Large intestine (tissue), 12 donors: Measurements from ENCODE around the gene SHOX. TPM values are rescaled to one million over a fixed set of nuclear protein-coding genes. Genes with fewer than 3 reads are reported as not detected.
"Not testable (repeated sequence)": the region's sequence is repeated elsewhere in the genome, so short reads cannot be mapped to it uniquely, and the experiment has no call there.

Experiments
- DNase-seq, 2 donors: peaks; one replicate each; pipeline versions ENCODE4 v3.0.0 to v3.0.0-alpha.2; 2013
- H3K27ac ChIP-seq: one replicate; pipeline ENCODE4 v1.5.1; 2013; ENCODE audit warnings: low read length
- H3K27me3 ChIP-seq: 2 replicates; pipeline ENCODE4 v1.6.1; 2013; ENCODE audit warnings: low read length; ENCODE audit not compliant: control insufficient read depth, insufficient read depth
- H3K36me3 ChIP-seq: 2 replicates; pipeline ENCODE4 v1.6.1; 2013; ENCODE audit warnings: low read length; ENCODE audit not compliant: control insufficient read depth, insufficient read depth
- H3K4me1 ChIP-seq: one replicate; pipeline ENCODE4 v1.6.1; 2013; ENCODE audit warnings: low read length; ENCODE audit not compliant: control insufficient read depth, insufficient read depth
- H3K4me3 ChIP-seq: one replicate; pipeline ENCODE4 v1.5.1; 2013; ENCODE audit warnings: low read length
- H3K9me3 ChIP-seq: one replicate; pipeline ENCODE4 v1.6.1; 2013; ENCODE audit warnings: mild to moderate bottlenecking, low read depth, low read length, moderate library complexity; ENCODE audit not compliant: control insufficient read depth
- WGBS: methylation state at CpG from one replicate; pipeline ENCODE4 v1.1.5; 2013; ENCODE audit warnings: low lambda C conversion rate; ENCODE audit not compliant: insufficient coverage; 5-methylcytosine and 5-hydroxymethylcytosine counted together
- long read RNA-seq, 11 donors: transcript quantifications; one replicate each; lab custom pipeline, GENCODE V29; 2026
- polyA plus RNA-seq: library from polyadenylated mRNA; unstranded; fragments of 120-200 nt; gene quantifications from one replicate; pipeline ENCODE4 v1.2.1, GENCODE V29; 2013

SHOX gene
- polyA plus RNA-seq: 0.01 TPM
- long read RNA-seq, donor 1: 0 reads
- long read RNA-seq, donor 2: 0 reads
- long read RNA-seq, donor 3: 0 reads
- long read RNA-seq, donor 4: 0 reads
- long read RNA-seq, donor 5: 0 reads
- long read RNA-seq, donor 6: 0 reads
- long read RNA-seq, donor 7: 0 reads
- long read RNA-seq, donor 8: 0 reads
- long read RNA-seq, donor 9: 0 reads
- long read RNA-seq, donor 10: 0 reads
- long read RNA-seq, donor 11: 0 reads

DNA sequence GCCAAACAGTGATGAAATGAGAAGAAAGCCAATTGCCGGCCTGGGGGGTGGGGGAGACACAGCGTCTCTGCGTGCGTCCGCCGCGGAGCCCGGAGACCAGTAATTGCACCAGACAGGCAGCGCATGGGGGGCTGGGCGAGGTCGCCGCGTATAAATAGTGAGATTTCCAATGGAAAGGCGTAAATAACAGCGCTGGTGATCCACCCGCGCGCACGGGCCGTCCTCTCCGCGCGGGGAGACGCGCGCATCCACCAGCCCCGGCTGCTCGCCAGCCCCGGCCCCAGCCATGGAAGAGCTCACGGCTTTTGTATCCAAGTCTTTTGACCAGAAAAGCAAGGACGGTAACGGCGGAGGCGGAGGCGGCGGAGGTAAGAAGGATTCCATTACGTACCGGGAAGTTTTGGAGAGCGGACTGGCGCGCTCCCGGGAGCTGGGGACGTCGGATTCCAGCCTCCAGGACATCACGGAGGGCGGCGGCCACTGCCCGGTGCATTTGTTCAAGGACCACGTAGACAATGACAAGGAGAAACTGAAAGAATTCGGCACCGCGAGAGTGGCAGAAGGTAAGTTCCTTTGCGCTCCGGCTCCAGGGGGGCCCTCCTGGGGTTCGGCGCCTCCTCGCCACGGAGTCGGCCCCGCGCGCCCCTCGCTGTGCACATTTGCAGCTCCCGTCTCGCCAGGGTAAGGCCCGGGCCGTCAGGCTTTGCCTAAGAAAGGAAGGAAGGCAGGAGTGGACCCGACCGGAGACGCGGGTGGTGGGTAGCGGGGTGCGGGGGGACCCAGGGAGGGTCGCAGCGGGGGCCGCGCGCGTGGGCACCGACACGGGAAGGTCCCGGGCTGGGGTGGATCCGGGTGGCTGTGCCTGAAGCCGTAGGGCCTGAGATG, at the start of gene SHOX:
Gene SHOX (plus strand): TSS at position 180 of the 885 bp plus-strand sequence. CDS start 107 bp downstream, at position 287.
- Histone ChIP-seq H3K36me3 (no peaks in the 10 kb centered on the region), H3K4me3 (no peak within 1 kb of the TSS), H3K27ac (no peak within 1 kb of the TSS), H3K4me1 (no peaks in the 10 kb centered on the region), H3K9me3 (peaks cover 11% of the 10 kb centered on the region), H3K27me3 (peaks cover 86% of the 10 kb centered on the region)
- no peak for DNase-seq
- no CpG with 5 or more reads among the region's 84 CpGs for WGBS

DNA sequence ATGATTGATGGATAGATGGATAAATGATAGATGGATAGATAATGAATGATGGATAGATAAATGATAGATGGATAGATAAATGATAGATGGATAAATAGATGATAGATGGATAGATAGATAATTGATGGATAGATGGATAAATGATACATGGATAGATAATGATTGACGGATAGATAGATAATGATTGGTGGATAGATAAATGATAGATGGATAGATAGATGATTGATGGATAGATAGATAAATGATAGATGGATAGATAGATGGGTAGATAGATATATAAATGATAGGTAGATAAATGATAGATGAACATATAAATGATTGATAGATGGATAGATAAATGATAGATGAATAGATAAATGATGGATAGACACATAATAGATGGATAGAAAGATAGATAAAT, 49.5 kb upstream of the SHOX start:
- no peak for DNase-seq
- no peak overlapping the region for H3K27ac ChIP-seq
- no peaks in the 10 kb centered on the region for H3K27me3 ChIP-seq
- H3K9me3 ChIP-seq: peaks cover 11% of the 10 kb centered on the region
- H3K4me1 ChIP-seq: no peaks in the 10 kb centered on the region
- WGBS: 100% methylated on average over 1 of the region's 1 CpG
- no peak overlapping the region for H3K4me3 ChIP-seq
- H3K36me3 ChIP-seq: no peaks in the 10 kb centered on the region

DNA sequence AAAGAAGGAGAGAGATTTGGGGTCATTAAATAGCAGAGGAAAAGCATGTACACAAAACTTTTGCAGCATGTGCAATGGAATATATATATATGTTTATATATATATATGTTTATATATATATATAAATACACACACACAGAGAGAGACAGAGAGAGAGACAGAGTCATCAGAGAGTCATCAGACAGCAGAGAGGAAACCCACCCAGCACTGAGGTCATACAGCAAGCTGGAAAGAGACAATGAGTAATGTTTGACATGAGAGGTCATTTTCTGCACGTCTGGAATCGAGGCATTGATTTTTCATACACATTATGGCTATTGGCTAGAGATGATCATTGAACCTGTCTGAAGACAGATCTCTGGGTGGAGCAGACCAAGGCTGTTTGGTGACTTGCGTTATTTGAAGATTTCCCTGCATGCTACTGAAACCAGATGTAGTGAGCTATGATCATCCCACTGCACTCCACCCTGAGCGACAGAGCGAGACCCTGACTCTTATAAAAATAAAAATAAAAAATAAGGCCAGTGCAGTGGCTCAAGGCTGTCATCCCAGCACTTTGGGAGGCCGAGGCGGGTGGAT, 48.8 kb upstream of the SHOX start:
- H3K36me3 ChIP-seq: no peaks in the 10 kb centered on the region
- H3K9me3 ChIP-seq: peaks cover 11% of the 10 kb centered on the region
- no peak overlapping the region for H3K27ac ChIP-seq
- no peak overlapping the region for H3K4me3 ChIP-seq
- H3K27me3 ChIP-seq: no peaks in the 10 kb centered on the region
- no peaks in the 10 kb centered on the region for H3K4me1 ChIP-seq
- no CpG with 5 or more reads among the region's 7 CpGs for WGBS
- DNase-seq: peak in 1 of 2 donors; percentile 12

DNA sequence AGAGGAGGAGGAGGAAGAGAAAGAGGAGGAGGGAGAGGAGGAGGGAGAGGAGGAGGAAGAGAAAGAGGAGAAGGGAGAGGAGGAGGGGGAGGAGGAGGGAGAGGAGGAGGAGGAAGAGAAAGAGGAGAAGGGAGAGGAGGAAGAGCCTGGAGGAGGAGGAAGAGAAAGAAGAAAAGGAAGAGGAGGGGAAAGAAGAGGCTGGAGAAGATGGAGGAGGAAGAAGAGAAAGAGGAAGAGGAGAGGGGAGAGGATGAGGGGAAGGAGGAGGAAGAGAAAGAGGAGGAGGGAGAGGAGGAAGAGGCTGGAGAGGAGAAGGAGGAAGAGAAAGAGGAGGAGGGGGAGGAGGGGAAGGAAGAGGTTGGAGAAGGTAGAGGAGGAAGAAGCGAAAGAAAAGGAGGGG, 46.0 kb upstream of the SHOX start:
- no peak overlapping the region for H3K4me3 ChIP-seq
- H3K9me3 ChIP-seq: peaks cover 11% of the 10 kb centered on the region
- H3K36me3 ChIP-seq: no peaks in the 10 kb centered on the region
- no peaks in the 10 kb centered on the region for H3K4me1 ChIP-seq
- peak in 1 of 2 donors; percentile 0 for DNase-seq
- 58% methylated on average over 1 of the region's 1 CpG for WGBS
- H3K27ac ChIP-seq: no peak overlapping the region
- no peaks in the 10 kb centered on the region for H3K27me3 ChIP-seq

DNA sequence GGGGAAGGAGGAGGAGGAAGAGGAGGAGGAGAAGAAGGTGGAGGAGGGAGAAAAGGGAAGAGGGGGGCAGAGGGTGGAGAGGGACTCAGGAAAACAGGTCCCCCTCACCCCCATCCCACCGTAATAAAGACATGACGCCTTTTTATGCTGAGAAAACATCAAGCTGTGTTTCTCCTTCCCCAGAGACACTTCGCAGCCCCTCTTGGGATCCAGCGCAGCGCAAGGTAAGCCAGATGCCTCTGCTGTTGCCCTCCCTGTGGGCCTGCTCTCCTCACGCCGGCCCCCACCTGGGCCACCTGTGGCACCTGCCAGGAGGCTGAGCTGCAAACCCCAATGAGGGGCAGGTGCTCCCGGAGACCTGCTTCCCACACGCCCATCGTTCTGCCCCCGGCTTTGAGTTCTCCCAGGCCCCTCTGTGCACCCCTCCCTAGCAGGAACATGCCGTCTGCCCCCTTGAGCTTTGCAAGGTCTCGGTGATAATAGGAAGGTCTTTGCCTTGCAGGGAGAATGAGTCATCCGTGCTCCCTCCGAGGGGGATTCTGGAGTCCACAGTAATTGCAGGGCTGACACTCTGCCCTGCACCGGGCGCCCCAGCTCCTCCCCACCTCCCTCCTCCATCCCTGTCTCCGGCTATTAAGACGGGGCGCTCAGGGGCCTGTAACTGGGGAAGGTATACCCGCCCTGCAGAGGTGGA, 45.3 kb upstream of the SHOX start:
- Histone ChIP-seq H3K27me3 (no peaks in the 10 kb centered on the region), H3K36me3 (no peaks in the 10 kb centered on the region), H3K9me3 (peaks cover 11% of the 10 kb centered on the region), H3K4me1 (no peaks in the 10 kb centered on the region), H3K4me3 (no peak overlapping the region), H3K27ac (no peak overlapping the region)
- no CpG with 5 or more reads among the region's 21 CpGs for WGBS
- peak in 1 of 2 donors; percentile 0 for DNase-seq

DNA sequence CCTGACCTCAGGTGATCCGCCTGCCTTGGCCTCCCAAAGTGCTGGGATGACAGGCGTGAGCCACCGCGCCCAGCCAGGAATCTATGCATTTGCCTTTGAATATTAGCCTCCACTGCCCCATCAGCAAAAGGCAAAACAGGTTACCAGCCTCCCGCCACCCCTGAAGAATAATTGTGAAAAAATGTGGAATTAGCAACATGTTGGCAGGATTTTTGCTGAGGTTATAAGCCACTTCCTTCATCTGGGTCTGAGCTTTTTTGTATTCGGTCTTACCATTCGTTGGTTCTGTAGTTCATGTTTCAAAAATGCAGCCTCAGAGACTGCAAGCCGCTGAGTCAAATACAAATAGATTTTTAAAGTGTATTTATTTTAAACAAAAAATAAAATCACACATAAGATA, 44.2 kb upstream of the SHOX start:
- Histone ChIP-seq H3K27me3 (no peaks in the 10 kb centered on the region), H3K27ac (no peak overlapping the region), H3K36me3 (no peaks in the 10 kb centered on the region), H3K9me3 (peaks cover 11% of the 10 kb centered on the region), H3K4me3 (no peak overlapping the region), H3K4me1 (no peaks in the 10 kb centered on the region)
- no peak for DNase-seq
- no CpG with 5 or more reads among the region's 8 CpGs for WGBS

DNA sequence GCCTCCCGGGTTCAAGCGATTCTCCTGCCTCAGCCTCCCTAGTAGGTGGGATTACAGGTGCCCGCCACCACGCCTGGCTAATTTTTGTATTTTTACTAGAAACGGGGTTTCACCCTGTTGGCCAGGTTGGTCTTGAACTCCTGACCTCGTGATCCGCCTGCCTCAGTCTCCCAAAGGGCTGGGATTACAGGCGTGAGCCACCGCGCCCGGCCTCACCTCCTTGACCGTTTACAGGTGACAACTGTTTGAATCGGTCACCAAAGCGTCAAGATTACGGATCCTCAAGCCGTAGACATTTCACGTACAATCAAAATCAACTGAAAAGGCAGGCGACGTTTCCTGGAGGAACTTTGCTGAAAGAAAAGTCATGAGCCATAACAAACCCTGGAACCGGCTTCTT, 41.3 kb upstream of the SHOX start:
- H3K36me3 ChIP-seq, H3K4me3 ChIP-seq, H3K4me1 ChIP-seq, H3K27me3 ChIP-seq, H3K27ac ChIP-seq, H3K9me3 ChIP-seq, DNase-seq: not testable (repeated sequence)
- WGBS: no CpG with 5 or more reads among the region's 20 CpGs

DNA sequence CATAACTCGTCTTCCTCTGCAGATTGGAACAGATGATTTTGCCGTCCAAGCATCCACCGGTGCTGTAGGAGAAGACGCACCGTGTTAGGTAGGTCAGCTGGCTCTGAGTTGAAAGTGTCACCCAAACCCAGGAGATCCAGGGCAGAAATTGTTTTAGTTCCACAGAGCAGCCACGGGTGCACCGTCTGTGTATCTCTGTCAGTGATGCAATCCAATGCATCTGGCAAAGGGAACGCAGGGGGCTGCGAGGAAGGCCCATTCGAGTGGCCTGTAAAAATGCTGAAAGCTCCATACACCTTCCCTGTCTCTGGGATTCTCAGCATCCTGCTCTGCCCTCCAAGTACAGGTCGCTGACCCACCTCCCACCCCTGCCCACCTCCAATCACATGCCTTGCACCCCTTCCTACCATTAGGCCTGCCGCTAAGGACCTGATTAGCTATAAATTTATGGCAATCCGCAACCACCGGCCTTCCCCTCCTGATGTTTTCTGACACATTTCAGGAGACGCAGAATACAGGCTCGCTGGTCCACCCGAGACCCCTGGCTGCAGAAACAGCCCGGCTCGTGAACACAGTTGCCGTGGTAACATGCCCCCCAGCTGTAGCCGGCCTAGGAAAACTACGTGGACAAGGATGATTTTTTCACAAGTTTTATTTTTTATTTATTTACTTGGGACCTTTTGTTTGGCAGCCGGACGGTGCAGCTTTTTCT, 39.7 kb upstream of the SHOX start:
- WGBS: 82% methylated on average over 2 of the region's 24 CpGs
- no peaks in the 10 kb centered on the region for H3K27me3 ChIP-seq
- H3K36me3 ChIP-seq: no peaks in the 10 kb centered on the region
- no peak for DNase-seq
- H3K9me3 ChIP-seq: no peaks in the 10 kb centered on the region
- H3K4me1 ChIP-seq: no peaks in the 10 kb centered on the region
- no peak overlapping the region for H3K4me3 ChIP-seq
- no peak overlapping the region for H3K27ac ChIP-seq

DNA sequence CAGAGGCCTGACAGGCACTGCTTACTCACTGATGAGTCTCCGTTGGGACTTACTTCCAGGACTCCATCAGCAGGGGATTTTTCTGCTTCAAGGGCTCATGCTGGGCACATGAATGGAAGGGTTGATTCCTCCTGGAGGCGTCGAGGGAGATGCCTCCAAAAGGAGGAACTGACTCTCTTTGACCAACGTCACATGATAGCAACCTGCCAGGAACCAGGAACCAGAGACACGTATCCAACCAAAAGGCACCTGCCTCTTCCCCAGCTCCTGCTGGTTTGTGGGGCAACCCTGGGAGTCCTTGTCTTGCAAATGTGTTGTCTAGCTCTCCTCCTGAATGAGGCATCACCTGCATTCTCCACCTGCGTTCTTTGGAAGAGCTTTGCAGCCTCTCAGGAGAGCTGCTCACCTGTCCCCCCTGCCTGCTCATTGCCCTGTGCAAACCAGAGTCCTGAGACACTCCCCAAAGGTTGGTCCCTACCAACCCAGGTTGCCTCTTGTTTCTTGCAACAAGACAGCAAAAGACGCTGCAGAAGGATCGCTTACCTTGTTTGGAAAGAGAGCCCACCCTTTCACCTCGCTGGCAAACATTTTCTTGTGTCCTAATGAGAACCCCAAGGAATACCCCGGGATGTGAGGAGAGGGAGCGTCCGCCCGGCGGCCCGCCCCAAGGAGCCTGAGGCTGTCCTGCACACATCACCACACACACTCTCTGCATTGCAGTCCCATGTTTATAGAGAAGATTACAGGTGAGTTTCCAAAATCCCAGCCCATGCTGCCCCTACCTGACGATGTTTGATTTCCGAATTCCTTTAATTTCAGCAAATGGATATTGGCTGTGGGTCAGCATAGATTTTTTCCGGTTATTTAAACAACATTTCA, 30.5 kb upstream of the SHOX start:
- no CpG with 5 or more reads among the region's 18 CpGs for WGBS
- DNase-seq: no peak
- peaks cover 4% of the 10 kb centered on the region for H3K9me3 ChIP-seq

More for the DNA sequence above, 30.5 kb upstream of the SHOX start:
- H3K4me3 ChIP-seq: no peak overlapping the region
- no peaks in the 10 kb centered on the region for H3K4me1 ChIP-seq
- no peaks in the 10 kb centered on the region for H3K36me3 ChIP-seq
- H3K27ac ChIP-seq: no peak overlapping the region
- no peaks in the 10 kb centered on the region for H3K27me3 ChIP-seq
